H1 (cell line): ENCODE data around the gene FSD1L. TPM values are rescaled to one million over a fixed set of nuclear protein-coding genes. Genes with fewer than 3 reads are reported as not detected.

ENCODE experiments used
- CTCF ChIA-PET: fragments of 300-600 bp; sonication (Branson Sonifier 250); formaldehyde crosslinking; loops from one replicate; lab custom pipeline; 2021; ENCODE audit not compliant: partially characterized antibody; lab: Charles Lee
- POLR2A ChIA-PET: fragments of 300-600 bp; sonication (Branson Sonifier 250); formaldehyde crosslinking; loops from one replicate; lab custom pipeline; 2021; ENCODE audit warnings: inconsistent platforms; ENCODE audit not compliant: partially characterized antibody; lab: Charles Lee
- DNase-seq, 2 experiments: peaks; one replicate each; pipeline versions ENCODE4 v3.0.0 to v3.0.0-alpha.2; 2010 to 2022; ENCODE audit warnings: low spot score in 2 of 2, low read depth in 1 of 2, mixed read lengths in 1 of 2
- FAIRE-seq: peaks from 2 replicates; lab custom pipeline; 2011; peaks lifted over from hg19 to GRCh38; lab: Jason Lieb, UNC
- H2AFZ ChIP-seq: 2 replicates; pipeline ENCODE4 v1.8.1; 2012; ENCODE audit warnings: low read length, inconsistent platforms
- H2AK5ac ChIP-seq: 2 replicates; pipeline ENCODE4 v1.6.1; 2013; ENCODE audit warnings: low read depth, low read length
- H2BK120ac ChIP-seq: replicated peaks from 2 replicates; pipeline ENCODE3; 2013; ENCODE audit warnings: low read depth, low read length, inconsistent platforms
- H2BK12ac ChIP-seq: 2 replicates; pipeline ENCODE4 v1.6.1; 2013; ENCODE audit warnings: low read depth, low read length
- H2BK15ac ChIP-seq: 2 replicates; pipeline ENCODE4 v1.6.1; 2013; ENCODE audit warnings: low read length
- H2BK20ac ChIP-seq: 2 replicates; pipeline ENCODE4 v1.6.1; 2013; ENCODE audit warnings: low read length
- H2BK5ac ChIP-seq: 2 replicates; pipeline ENCODE4 v1.6.1; 2013; ENCODE audit warnings: low read depth, low read length
- H3K14ac ChIP-seq: 2 replicates; pipeline ENCODE4 v1.6.1; 2013; ENCODE audit warnings: inconsistent platforms; ENCODE audit not compliant: insufficient read length
- H3K18ac ChIP-seq: 2 replicates; pipeline ENCODE4 v1.6.1; 2013; ENCODE audit warnings: low read length; ENCODE audit errors: extremely low read depth
- H3K23ac ChIP-seq: 2 replicates; pipeline ENCODE4 v1.6.1; 2013; ENCODE audit warnings: inconsistent platforms; ENCODE audit not compliant: insufficient read length
- H3K23me2 ChIP-seq: 2 replicates; pipeline ENCODE4 v1.6.1; 2013; ENCODE audit warnings: low read depth, low read length
- H3K27ac ChIP-seq: 2 replicates; pipeline ENCODE4 v1.6.1; 2011; ENCODE audit warnings: low read depth, low read length, inconsistent platforms
- H3K27me3 ChIP-seq, 4 experiments: replicated peaks in 1 of 4; 1 replicate in 1 of 4; 2 replicates in 3 of 4; pipeline versions ENCODE4 v1.6.1 to v1.8.1; 2011 to 2013; ENCODE audit warnings: low read length in 3 of 4, mild to moderate bottlenecking in 3 of 4, inconsistent platforms in 2 of 4, mixed read lengths in 2 of 4, moderate library complexity in 1 of 4; ENCODE audit not compliant: control insufficient read depth in 3 of 4, insufficient read depth in 3 of 4; ENCODE audit errors: extremely low read depth in 1 of 4
- H3K36me3 ChIP-seq, 4 experiments: 2 replicates each; pipeline versions ENCODE4 v1.6.1 to v1.8.1; 2011 to 2013; ENCODE audit warnings: mild to moderate bottlenecking in 4 of 4, low read length in 3 of 4, moderate library complexity in 2 of 4, control low read depth in 1 of 4, inconsistent platforms in 1 of 4; ENCODE audit not compliant: insufficient read depth in 4 of 4, control insufficient read depth in 2 of 4
- H3K4ac ChIP-seq: replicated peaks from 2 replicates; pipeline ENCODE3; 2013; ENCODE audit warnings: low read length, low read depth, mixed read lengths, inconsistent platforms; ENCODE audit not compliant: insufficient read length
- H3K4me1 ChIP-seq, 4 experiments: replicated peaks in 1 of 4; 1 replicate in 1 of 4; 2 replicates in 3 of 4; pipeline versions ENCODE4 v1.6.1 to v1.8.1; 2011 to 2013; ENCODE audit warnings: low read length in 3 of 4, inconsistent platforms in 2 of 4, mixed read lengths in 1 of 4; ENCODE audit not compliant: insufficient read depth in 4 of 4, control insufficient read depth in 3 of 4
- H3K4me2 ChIP-seq, 2 experiments: 2 replicates each; pipeline versions ENCODE4 v1.6.1 to v1.8.1; 2011 to 2013; ENCODE audit warnings: low read depth in 2 of 2, low read length in 2 of 2, control low read depth in 1 of 2, inconsistent platforms in 1 of 2, mild to moderate bottlenecking in 1 of 2; ENCODE audit not compliant: insufficient read depth in 1 of 2
- H3K4me3 ChIP-seq, 4 experiments: fragments of 200-600, 300-600 bp in 1 of 4; sonication (generic), shearing (Covaris generic), sonication (Bioruptor Twin) in 1 of 4; 2 replicates each; pipeline versions ENCODE4 v1.5.1 to v1.8.1; 2011 to 2016; ENCODE audit warnings: low read length in 4 of 4, low read depth in 3 of 4, control low read depth in 2 of 4, inconsistent platforms in 2 of 4, mild to moderate bottlenecking in 2 of 4, mixed read lengths in 1 of 4, moderate library complexity in 1 of 4; ENCODE audit not compliant: insufficient read depth in 2 of 4; ENCODE audit errors: extremely low read depth in 1 of 4
- H3K56ac ChIP-seq: replicated peaks from 2 replicates; pipeline ENCODE3; 2013; ENCODE audit warnings: low read depth, mild to moderate bottlenecking, mixed read lengths, low read length, inconsistent platforms; ENCODE audit not compliant: insufficient read length
- H3K79me1 ChIP-seq: 2 replicates; pipeline ENCODE4 v1.6.1; 2013; ENCODE audit warnings: low read depth, low read length, control low read depth
- H3K79me2 ChIP-seq, 2 experiments: 2 replicates each; pipeline versions ENCODE4 v1.6.1 to v1.8.1; 2012 to 2013; ENCODE audit warnings: low read length in 2 of 2, mild to moderate bottlenecking in 2 of 2, inconsistent platforms in 1 of 2; ENCODE audit not compliant: insufficient read depth in 2 of 2, control insufficient read depth in 1 of 2
- H3K9ac ChIP-seq, 4 experiments: replicated peaks in 1 of 4; 1 replicate in 1 of 4; 2 replicates in 3 of 4; pipeline versions ENCODE4 v1.6.1 to v1.8.1; 2011 to 2013; ENCODE audit warnings: low read depth in 3 of 4, low read length in 3 of 4, control low read depth in 2 of 4, mild to moderate bottlenecking in 2 of 4, moderate library complexity in 2 of 4, inconsistent platforms in 1 of 4; ENCODE audit errors: extremely low read depth in 1 of 4
- H3K9me3 ChIP-seq, 2 experiments: 2 replicates each; pipeline versions ENCODE4 v1.6.1 to v1.8.1; 2012 to 2013; ENCODE audit warnings: mild to moderate bottlenecking in 2 of 2, moderate library complexity in 2 of 2, control low read depth in 1 of 2, inconsistent platforms in 1 of 2, low read depth in 1 of 2, low read length in 1 of 2, mixed read lengths in 1 of 2; ENCODE audit not compliant: insufficient read depth in 2 of 2
- H4K20me1 ChIP-seq, 2 experiments: replicated peaks in 1 of 2; 2 replicates each; pipeline versions ENCODE3 to v1.8.1; 2011 to 2013; ENCODE audit warnings: inconsistent platforms in 2 of 2, low read length in 2 of 2, mild to moderate bottlenecking in 1 of 2; ENCODE audit not compliant: insufficient read depth in 2 of 2, control insufficient read depth in 1 of 2
- H4K5ac ChIP-seq: 2 replicates; pipeline ENCODE4 v1.6.1; 2013; ENCODE audit warnings: low read length, low read depth, mixed read lengths, inconsistent platforms; ENCODE audit not compliant: insufficient read length
- H4K8ac ChIP-seq: 2 replicates; pipeline ENCODE4 v1.8.0; 2013; ENCODE audit warnings: mild to moderate bottlenecking, moderate library complexity, low read length, inconsistent platforms; ENCODE audit not compliant: insufficient read depth; ENCODE audit errors: extremely low read depth
- H4K91ac ChIP-seq: replicated peaks from 2 replicates; pipeline ENCODE3; 2013; ENCODE audit warnings: low read length, mixed read lengths, inconsistent platforms; ENCODE audit not compliant: insufficient read length
- CHD1 ChIP-seq: IDR thresholded peaks from 2 replicates; pipeline ENCODE4 v1.6.1; 2012; ENCODE audit warnings: low read depth, low read length, improper control_type of control experiment
- CTBP2 ChIP-seq: IDR thresholded peaks from 2 replicates; pipeline ENCODE4 v1.7.0; 2011; ENCODE audit warnings: borderline replicate concordance, mild to moderate bottlenecking, moderate library complexity, mixed read lengths, low read length; ENCODE audit not compliant: insufficient read depth, insufficient read length
- GTF2F1 ChIP-seq: IDR thresholded peaks from 2 replicates; pipeline ENCODE4 v1.6.1; 2012; ENCODE audit warnings: low read depth, low read length, improper control_type of control experiment, borderline replicate concordance
- KDM1A ChIP-seq: fragments of 200-600, 300-600 bp; sonication (generic); IDR thresholded peaks from 2 replicates; pipeline ENCODE4 v1.7.1; 2016; ENCODE audit warnings: mild to moderate bottlenecking, low read length, borderline replicate concordance
- KDM5A ChIP-seq: fragments of 200-600 bp; IDR thresholded peaks from 2 replicates; pipeline ENCODE4 v1.7.1; 2012; ENCODE audit warnings: mild to moderate bottlenecking, low read length, inconsistent platforms, mixed read lengths
- NANOG ChIP-seq: IDR thresholded peaks from 2 replicates; pipeline ENCODE4 v1.6.1; 2011; ENCODE audit warnings: low read length, low read depth, mild to moderate bottlenecking, inconsistent platforms; ENCODE audit not compliant: insufficient read depth, poor library complexity, severe bottlenecking
- POLR2A ChIP-seq, 2 experiments: IDR thresholded peaks; 1 replicate in 1 of 2; 2 replicates in 1 of 2; pipeline ENCODE4 v1.6.1; 2011; ENCODE audit warnings: low read depth in 2 of 2, low read length in 2 of 2, mild to moderate bottlenecking in 2 of 2; ENCODE audit errors: control extremely low read depth in 1 of 2
- RFX5 ChIP-seq: IDR thresholded peaks from 2 replicates; pipeline ENCODE4 v1.6.1; 2011; ENCODE audit warnings: low read depth, low read length, improper control_type of control experiment, borderline replicate concordance
- SIX5 ChIP-seq: IDR thresholded peaks from 2 replicates; pipeline ENCODE4 v1.6.1; 2011; ENCODE audit warnings: mild to moderate bottlenecking, low read depth, low read length
- SP1 ChIP-seq: IDR thresholded peaks from 2 replicates; pipeline ENCODE4 v1.6.1; 2011; ENCODE audit warnings: low read depth, low read length
- SP2 ChIP-seq: IDR thresholded peaks from 2 replicates; pipeline ENCODE4 v1.6.1; 2012; ENCODE audit warnings: mild to moderate bottlenecking, low read length, inconsistent platforms
- SUZ12 ChIP-seq: fragments of 200-600 bp; sonication (generic); IDR thresholded peaks from 2 replicates; pipeline ENCODE4 v1.6.1; 2012; ENCODE audit warnings: mild to moderate bottlenecking, inconsistent platforms, low read length, moderate library complexity, mixed read lengths
- TAF7 ChIP-seq: optimal IDR thresholded peaks from 2 replicates; pipeline ENCODE3; 2011; ENCODE audit warnings: low read depth, mild to moderate bottlenecking, inconsistent platforms, low read length, moderate library complexity, borderline replicate concordance
- ZNF274 ChIP-seq: IDR thresholded peaks from 2 replicates; pipeline ENCODE4 v1.7.0; 2012; ENCODE audit warnings: low read length, borderline replicate concordance; ENCODE audit errors: extremely low read depth
- WGBS, 2 experiments: shearing (Covaris generic) in 1 of 2; methylation state at CpG; one replicate each; pipeline versions ENCODE4 v1.1.6 to v1.1.7; 2013 to 2015; ENCODE audit warnings: low lambda C conversion rate in 2 of 2, mixed read lengths in 2 of 2, inconsistent platforms in 1 of 2, low coverage in 1 of 2, missing lambda C conversion rate in 1 of 2; ENCODE audit not compliant: insufficient replicate concordance in 2 of 2, insufficient coverage in 1 of 2, insufficient read length in 1 of 2; ENCODE audit errors: extremely low coverage in 1 of 2, missing lambda C conversion rate in 1 of 2; 5-methylcytosine and 5-hydroxymethylcytosine counted together
- polyA plus RNA-seq, 7 experiments: library from polyadenylated mRNA; depleted of rRNA in 3 of 7; stranded (reverse) in 5 of 7; unstranded in 2 of 7; fragments of >200 nt in 5 of 7; fragments of 200-250 nt in 2 of 7; gene quantifications; 1 replicate in 5 of 7; 2 replicates in 1 of 7; 4 replicates in 1 of 7; pipeline versions ENCODE4 v1.2.1 to v1.2.3, GENCODE V29; 2011 to 2013; ENCODE audit warnings: missing spikeins in 2 of 7, mixed read lengths in 2 of 7
- total RNA-seq: library from RNA; stranded (reverse); fragmentation: NEBNext Ultra II Directional; extraction: Animal tissue kit (Norgen Biotek cat#: 25700); gene quantifications from 2 replicates; pipeline ENCODE4 v1.2.1, GENCODE V29; 2021
- TF ChIP-seq, protein P1 (sequence below): IDR thresholded peaks from 2 replicates; pipeline ENCODE4 v1.6.1; 2012; ENCODE audit warnings: inconsistent platforms

FSD1L gene
- total and polyA plus RNA-seq, 2 of the 8 experiments (the other 6 are each of a cell fraction or from before 2014, with no cell fraction given): 0.91 to 4.8 TPM

DNA sequence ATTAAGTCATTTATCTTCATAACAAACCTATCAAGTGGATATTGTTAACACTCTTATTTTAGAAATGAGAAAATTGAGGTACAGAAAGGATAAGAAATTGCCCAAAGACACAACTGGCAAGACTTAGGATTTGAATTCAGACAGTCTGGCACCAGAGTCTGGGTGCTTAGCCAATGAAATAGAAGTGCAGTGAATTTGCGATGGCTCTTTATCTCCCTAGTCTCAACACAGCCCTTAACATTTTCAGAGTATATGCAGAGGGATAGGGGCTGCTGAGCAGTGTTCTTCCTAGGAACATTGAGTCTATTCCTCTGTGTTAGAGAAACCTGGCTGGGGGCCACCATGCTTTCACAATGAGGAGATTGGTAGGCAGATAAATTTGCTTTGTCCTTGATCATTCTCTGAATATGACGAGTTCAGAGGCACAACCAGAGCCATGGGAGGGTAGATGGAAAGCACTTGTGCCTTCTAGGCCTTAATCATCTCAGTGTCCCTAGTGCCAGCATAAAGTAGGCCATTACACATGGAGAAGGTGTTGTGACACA, 6.1 kb upstream of the FSD1L start:
- H3K79me2 ChIP-seq: no peaks in the 10 kb centered on the region
- H3K36me3 ChIP-seq: no peaks in the 10 kb centered on the region
- H2AFZ ChIP-seq: no peak overlapping the region
- no peak overlapping the region for H4K91ac ChIP-seq
- H3K27me3 ChIP-seq: no peaks in the 10 kb centered on the region
- 89% methylated on average over 2 of the region's 2 CpGs; no CpG with 5 or more reads in 1 of the 2 experiments for WGBS, 2 experiments
- no peak for FAIRE-seq
- no peak overlapping the region for H3K4me3 ChIP-seq
- H3K27ac ChIP-seq: no peak overlapping the region
- H3K23ac ChIP-seq: no peak overlapping the region
- H3K4ac ChIP-seq: no peak overlapping the region
- H3K9ac ChIP-seq: no peak overlapping the region
- no peaks in the 10 kb centered on the region for H3K9me3 ChIP-seq
- H2BK120ac ChIP-seq: no peak overlapping the region
- POLR2A ChIA-PET: no interaction called here
- H2BK20ac ChIP-seq: no peak overlapping the region
- no peaks in the 10 kb centered on the region for H3K4me1 ChIP-seq
- H3K4me2 ChIP-seq: no peak overlapping the region
- no peak overlapping the region for H3K56ac ChIP-seq
- no peak overlapping the region for H4K5ac ChIP-seq
- H4K20me1 ChIP-seq: no peaks in the 10 kb centered on the region
- no peak for TF ChIP-seq TAF7
- no peak for TF ChIP-seq SUZ12
- no peak for TF ChIP-seq CHD1
- TF ChIP-seq SP2: no peak
- TF ChIP-seq ZNF274: no peak
- no peak for TF ChIP-seq SIX5
- TF ChIP-seq, protein P1, sequence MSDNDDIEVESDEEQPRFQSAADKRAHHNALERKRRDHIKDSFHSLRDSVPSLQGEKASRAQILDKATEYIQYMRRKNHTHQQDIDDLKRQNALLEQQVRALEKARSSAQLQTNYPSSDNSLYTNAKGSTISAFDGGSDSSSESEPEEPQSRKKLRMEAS: no peak
- TF ChIP-seq KDM5A: no peak
- no peak for TF ChIP-seq GTF2F1
- TF ChIP-seq POLR2A (IDR thresholded peaks at IDR 0.05; ENCODE audit: control extremely low read depth in 1 of 2, low read depth in 2 of 2, low read length in 2 of 2): no peak
- TF ChIP-seq RFX5: no peak
- TF ChIP-seq NANOG: no peak
- TF ChIP-seq KDM1A: no peak
- TF ChIP-seq CTBP2: no peak
- no peak for TF ChIP-seq SP1
- TF ChIP-seq, all 59 proteins: peak for 0
- Histone ChIP-seq H3K23me2 (no peaks in the 10 kb centered on the region), H2BK15ac (no peak overlapping the region), H2BK12ac (no peak overlapping the region), H3K79me1 (no peaks in the 10 kb centered on the region), H4K8ac (no peak overlapping the region), H3K14ac (no peak overlapping the region), H2BK5ac (no peak overlapping the region), H3K18ac (no peak overlapping the region), H2AK5ac (no peak overlapping the region)
- no peak for DNase-seq
- CTCF ChIA-PET: interaction anchor here (0.7 kb wide), 1 partner anchor 283 kb away, joined by 4 read pairs; no protein-coding TSS in a partner anchor
